ENCODE measurements around the gene UBE2J1.

UBE2J1 gene

GRCh38 chr6:89385846-89386245 lies 33.3 kb upstream of the UBE2J1 start:
- no peak for ATAC-seq (ENCODE audit: low read depth)
- Histone ChIP-seq H3K27ac (ENCODE audit: poor library complexity, severe bottlenecking) (no peak overlapping the region), H3K4me3 (ENCODE audit: severe bottlenecking) (no peak overlapping the region), H3K36me3 (ENCODE audit: low read depth) (no peaks in the 10 kb centered on the region), H3K4me1 (ENCODE audit: insufficient read depth, poor library complexity, severe bottlenecking) (no peaks in the 10 kb centered on the region), H3K9me3 (ENCODE audit: severe bottlenecking) (no peaks in the 10 kb centered on the region), H3K27me3 (ENCODE audit: insufficient read depth, poor library complexity, severe bottlenecking) (no peaks in the 10 kb centered on the region)
- DNase-seq (ENCODE audit: low spot score), result no peak
- no peak for TF ChIP-seq CTCF (IDR thresholded peaks at IDR 0.05; ENCODE audit: poor library complexity, severe bottlenecking)

- Histone ChIP-seq H3K27me3 (ENCODE audit: insufficient read depth, poor library complexity, severe bottlenecking) (no peaks in the 10 kb centered on the region), H3K4me1 (ENCODE audit: insufficient read depth, poor library complexity, severe bottlenecking) (no peaks in the 10 kb centered on the region), H3K4me3 (ENCODE audit: severe bottlenecking) (no peak overlapping the region), H3K36me3 (ENCODE audit: low read depth) (no peaks in the 10 kb centered on the region), H3K27ac (ENCODE audit: poor library complexity, severe bottlenecking) (no peak overlapping the region), H3K9me3 (ENCODE audit: severe bottlenecking) (no peaks in the 10 kb centered on the region)
- DNase-seq (ENCODE audit: low spot score), result no peak
- peak; percentile 96 for ATAC-seq (ENCODE audit: low read depth)
- TF ChIP-seq CTCF (IDR thresholded peaks at IDR 0.05; ENCODE audit: poor library complexity, severe bottlenecking), result no peak
Measured at GRCh38 chr6:89385156-89385667, 32.7 kb upstream of the UBE2J1 start.

GRCh38 chr6:89381031-89381430 lies 28.5 kb upstream of the UBE2J1 start:
- Histone ChIP-seq H3K4me1 (ENCODE audit: insufficient read depth, poor library complexity, severe bottlenecking) (no peaks in the 10 kb centered on the region), H3K27me3 (ENCODE audit: insufficient read depth, poor library complexity, severe bottlenecking) (no peaks in the 10 kb centered on the region), H3K4me3 (ENCODE audit: severe bottlenecking) (no peak overlapping the region), H3K9me3 (ENCODE audit: severe bottlenecking) (no peaks in the 10 kb centered on the region), H3K36me3 (ENCODE audit: low read depth) (no peaks in the 10 kb centered on the region), H3K27ac (ENCODE audit: poor library complexity, severe bottlenecking) (no peak overlapping the region)
- no peak for ATAC-seq (ENCODE audit: low read depth)
- TF ChIP-seq CTCF (IDR thresholded peaks at IDR 0.05; ENCODE audit: poor library complexity, severe bottlenecking), result no peak
- DNase-seq (ENCODE audit: low spot score), result no peak

GRCh38 chr6:89379281-89379680 lies 26.8 kb upstream of the UBE2J1 start:
- no peaks in the 10 kb centered on the region for H3K4me1 ChIP-seq (ENCODE audit: insufficient read depth, poor library complexity, severe bottlenecking)
- no peak overlapping the region for H3K4me3 ChIP-seq (ENCODE audit: severe bottlenecking)
- H3K36me3 ChIP-seq (ENCODE audit: low read depth), result no peaks in the 10 kb centered on the region
- H3K27ac ChIP-seq (ENCODE audit: poor library complexity, severe bottlenecking), result no peak overlapping the region
- ATAC-seq (ENCODE audit: low read depth), result no peak
- no peaks in the 10 kb centered on the region for H3K27me3 ChIP-seq (ENCODE audit: insufficient read depth, poor library complexity, severe bottlenecking)
- no peak for DNase-seq (ENCODE audit: low spot score)
- TF ChIP-seq CTCF (IDR thresholded peaks at IDR 0.05; ENCODE audit: poor library complexity, severe bottlenecking), result no peak
- no peaks in the 10 kb centered on the region for H3K9me3 ChIP-seq (ENCODE audit: severe bottlenecking)

GRCh38 chr6:89378628-89379027 lies 26.1 kb upstream of the UBE2J1 start:
- no peaks in the 10 kb centered on the region for H3K9me3 ChIP-seq (ENCODE audit: severe bottlenecking)
- no peak for ATAC-seq (ENCODE audit: low read depth)
- H3K4me3 ChIP-seq (ENCODE audit: severe bottlenecking), result no peak overlapping the region
- no peaks in the 10 kb centered on the region for H3K4me1 ChIP-seq (ENCODE audit: insufficient read depth, poor library complexity, severe bottlenecking)
- DNase-seq (ENCODE audit: low spot score), result no peak
- no peaks in the 10 kb centered on the region for H3K36me3 ChIP-seq (ENCODE audit: low read depth)
- H3K27me3 ChIP-seq (ENCODE audit: insufficient read depth, poor library complexity, severe bottlenecking), result no peaks in the 10 kb centered on the region
- H3K27ac ChIP-seq (ENCODE audit: poor library complexity, severe bottlenecking), result no peak overlapping the region
- TF ChIP-seq CTCF (IDR thresholded peaks at IDR 0.05; ENCODE audit: poor library complexity, severe bottlenecking), result no peak
